HG03103 (cell line): ENCODE data around the gene WNT4.
"Not testable (repeated sequence)": the region's sequence is repeated elsewhere in the genome, so short reads cannot be mapped to it uniquely, and the experiment has no call there.

Experiments used
- ATAC-seq: cut with Tn5 transposase; IDR thresholded peaks from one replicate; pipeline ENCODE4 v1.9.1; 2021; ENCODE audit warnings: low read depth; ENCODE audit not compliant: unreplicated experiment

The WNT4 gene

DNA sequence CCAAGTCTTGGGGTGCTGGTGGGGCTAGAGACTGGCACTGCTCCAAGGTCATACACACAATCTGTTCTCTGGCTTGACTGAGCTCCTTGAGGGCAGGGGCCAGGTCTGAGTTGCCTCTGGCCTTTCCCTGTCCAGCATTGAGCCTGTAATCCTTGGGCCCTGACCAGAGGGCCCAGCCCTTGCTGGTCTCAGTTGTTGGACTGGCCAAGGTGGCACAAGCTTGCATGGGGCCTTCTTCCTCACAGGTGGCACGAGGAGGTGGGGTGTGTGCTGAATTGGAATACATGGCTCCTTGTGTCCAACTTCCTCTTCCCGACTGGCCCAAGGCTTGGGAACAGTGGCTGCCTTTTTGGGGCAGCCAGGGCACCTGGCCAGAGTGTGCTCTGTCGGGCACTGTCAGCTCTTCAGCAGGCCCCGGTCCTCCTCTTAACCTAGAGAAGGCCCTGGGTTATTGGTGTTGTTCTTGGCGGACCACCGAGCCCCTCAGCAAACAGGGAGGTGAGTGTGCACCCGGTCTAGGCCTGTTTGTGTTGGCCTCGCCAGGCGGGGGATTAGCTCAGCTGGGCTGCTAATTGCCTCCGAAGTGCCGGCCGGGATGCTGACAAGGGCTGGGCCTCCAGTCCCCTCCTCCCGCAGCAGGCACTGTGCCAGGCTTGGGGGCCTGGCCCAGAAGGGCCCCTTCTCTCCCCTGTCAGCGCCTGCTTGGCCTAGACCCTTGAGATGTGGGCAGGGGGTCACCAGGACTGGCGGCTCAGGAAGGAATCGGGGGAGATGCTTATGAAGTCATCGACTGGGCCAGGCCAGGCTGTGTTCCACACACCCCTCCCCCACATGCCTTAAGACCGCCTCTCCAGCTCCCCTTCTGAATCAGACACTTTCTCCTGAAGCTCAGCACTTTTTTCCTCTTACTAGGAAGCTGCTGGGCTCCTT lies 28.5 kb downstream of the WNT4 start:
- ATAC-seq: no peak

DNA sequence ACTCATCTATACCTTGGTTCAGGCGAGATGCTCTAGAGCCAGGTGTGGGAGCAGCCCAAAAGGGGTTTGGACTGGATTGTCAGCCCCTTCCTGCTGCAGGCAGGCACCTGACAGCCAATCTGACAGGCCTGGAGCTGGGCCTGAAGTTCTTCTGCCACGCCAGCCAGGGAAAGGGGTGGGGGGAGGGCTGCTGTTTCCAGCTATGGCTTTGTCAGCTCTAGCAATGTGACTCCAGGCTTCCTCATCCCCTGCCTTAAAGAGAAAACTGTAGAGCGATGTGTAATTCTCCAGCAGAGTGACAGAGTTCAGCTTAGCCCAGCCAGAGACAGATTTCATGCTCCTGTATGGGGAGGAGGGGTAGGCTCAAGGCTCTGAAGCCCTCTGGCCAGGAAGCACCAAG lies 30.3 kb downstream of the WNT4 start:
- ATAC-seq: no peak

DNA sequence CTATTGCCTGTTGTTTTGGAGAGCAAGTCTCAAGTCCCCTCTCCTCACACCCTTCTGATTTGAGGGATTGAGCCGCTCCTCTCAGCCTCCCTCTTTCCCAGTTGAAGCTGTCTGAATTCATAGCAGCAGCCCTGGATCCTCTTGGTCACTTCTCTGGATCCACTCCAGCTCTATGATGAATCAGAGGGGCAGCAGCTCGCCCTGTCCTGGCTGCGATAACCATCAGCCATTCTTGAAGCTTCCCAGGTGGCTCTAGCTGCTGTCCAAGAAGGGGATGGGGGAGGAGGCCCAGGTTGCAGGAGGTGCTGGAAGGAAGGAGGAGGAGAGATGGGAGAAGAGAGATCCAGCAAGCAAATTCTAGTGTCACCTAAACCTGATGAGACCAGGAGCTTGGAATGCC lies 31.3 kb downstream of the WNT4 start:
- ATAC-seq: no peak

DNA sequence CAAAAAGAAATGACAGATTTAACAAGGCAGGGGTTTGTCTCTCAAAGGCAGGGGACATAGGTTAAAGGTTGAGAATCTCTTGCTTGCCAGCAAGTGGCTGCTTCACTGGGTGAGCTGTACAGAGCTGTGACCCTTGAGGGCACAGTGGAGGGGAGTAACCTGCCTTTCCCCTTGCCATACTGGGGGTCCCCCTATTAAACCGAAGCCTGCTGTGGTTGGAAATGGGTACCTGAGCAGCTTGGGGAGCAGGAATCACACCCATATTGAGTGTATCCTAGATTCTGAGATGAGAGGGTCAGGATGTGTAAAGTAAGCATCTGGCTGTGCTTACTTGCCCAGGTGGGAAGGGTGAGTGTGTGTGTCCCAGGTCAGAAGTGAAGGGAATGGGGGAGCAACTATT lies 31.8 kb downstream of the WNT4 start:
- no peak for ATAC-seq

DNA sequence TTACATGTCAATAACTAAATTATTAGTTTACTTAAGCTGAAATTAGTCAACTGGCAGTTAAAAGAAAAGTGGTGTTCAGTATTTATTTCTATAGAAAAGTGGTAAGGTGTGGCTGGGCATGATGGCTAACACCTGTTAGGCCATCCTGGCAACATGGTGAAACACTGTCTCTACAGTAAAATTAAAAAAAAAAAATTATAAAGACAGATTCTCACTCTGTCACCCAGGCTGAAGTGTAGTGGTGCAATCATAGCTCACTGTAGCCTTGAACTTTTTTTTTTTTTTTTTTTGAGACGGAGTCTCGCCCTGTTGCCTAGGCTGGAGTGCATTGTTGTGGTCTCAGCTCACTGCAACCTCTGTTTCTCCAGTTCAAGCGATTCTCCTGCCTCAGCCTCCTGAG lies 32.9 kb downstream of the WNT4 start:
- no peak for ATAC-seq

DNA sequence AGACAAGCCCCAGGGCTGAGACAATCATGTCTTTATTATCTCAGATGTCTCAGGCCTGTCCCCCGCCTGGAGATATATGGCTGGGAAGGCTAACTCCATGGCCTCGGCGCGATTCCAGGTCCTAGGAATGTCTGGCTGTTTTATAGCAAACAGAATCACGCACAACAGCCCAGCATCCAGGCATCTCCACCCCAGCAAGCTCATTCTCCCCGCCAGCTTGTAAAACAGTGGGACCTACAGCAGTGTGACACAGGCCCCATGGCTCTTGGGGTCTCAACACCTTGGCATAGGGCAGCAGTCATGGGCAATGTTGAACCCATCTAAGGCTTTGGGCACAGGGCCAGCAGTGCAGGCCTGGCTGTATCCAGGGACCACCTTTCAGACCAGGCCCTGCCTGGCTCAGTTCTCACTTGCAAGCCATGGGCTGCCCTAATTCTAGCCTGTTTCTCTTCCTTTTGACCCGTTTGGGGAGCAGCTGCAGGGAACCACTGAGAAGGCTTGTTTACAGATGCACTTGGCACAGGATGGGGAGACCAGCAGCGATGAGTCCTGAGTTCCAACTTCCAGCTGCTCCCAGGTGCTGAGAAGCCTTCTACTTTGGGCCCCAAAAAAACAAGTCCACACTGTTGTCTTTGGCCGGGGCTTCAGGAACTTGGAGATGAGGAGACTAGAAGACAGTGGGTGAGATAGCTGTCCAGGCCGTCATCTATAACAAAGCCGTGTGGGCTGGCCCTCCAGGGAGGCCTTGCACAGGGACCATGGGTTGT lies 34.4 kb downstream of the WNT4 start:
- ATAC-seq: no peak

DNA sequence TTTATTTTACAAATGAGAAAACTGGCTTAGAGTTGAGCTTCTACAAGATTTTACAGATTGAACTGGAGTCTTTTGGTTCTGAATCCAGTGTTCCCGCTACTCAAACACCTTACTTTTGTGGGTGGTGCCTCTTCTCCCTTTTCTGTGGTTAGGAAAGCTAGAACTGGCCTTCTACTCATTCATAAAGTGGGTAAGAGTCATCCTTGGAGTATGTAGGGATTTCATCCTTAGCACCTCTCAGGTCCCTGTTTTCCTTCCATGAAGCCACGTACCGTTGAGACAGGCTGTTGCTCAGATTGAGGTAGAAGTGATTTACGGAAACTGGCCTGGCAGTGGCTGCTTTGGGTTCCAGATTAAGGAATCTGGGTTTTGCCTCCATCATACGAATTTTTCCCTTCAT lies 35.8 kb downstream of the WNT4 start:
- no peak for ATAC-seq

DNA sequence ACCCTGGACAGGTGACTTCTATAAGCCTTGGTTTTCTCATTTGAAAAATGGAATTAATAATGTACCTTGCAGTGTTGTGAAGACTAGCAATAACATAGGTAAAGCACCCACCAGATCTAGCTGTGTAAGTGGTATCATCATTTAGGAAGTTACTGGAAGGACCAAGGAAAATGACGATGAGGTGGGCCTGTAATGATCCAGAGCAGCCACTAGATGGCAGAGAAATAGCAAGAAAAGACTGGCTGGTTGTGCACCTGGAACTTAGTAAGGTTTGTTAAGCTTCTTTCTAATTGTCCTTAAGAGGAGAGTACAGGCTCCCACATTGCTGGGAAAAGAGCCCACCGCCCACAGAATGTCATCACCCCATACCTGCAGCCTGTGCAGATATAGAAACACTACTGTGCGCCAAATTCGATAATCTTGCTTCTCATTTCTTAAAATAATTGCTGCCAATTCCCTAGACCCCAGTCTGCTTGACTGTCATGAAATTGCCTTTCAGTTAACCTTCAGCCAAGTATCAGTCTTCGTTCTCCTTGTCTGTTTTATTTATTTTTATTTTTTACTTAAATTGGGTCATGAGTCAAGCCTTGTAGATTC lies 37.2 kb downstream of the WNT4 start:
- no peak for ATAC-seq

DNA sequence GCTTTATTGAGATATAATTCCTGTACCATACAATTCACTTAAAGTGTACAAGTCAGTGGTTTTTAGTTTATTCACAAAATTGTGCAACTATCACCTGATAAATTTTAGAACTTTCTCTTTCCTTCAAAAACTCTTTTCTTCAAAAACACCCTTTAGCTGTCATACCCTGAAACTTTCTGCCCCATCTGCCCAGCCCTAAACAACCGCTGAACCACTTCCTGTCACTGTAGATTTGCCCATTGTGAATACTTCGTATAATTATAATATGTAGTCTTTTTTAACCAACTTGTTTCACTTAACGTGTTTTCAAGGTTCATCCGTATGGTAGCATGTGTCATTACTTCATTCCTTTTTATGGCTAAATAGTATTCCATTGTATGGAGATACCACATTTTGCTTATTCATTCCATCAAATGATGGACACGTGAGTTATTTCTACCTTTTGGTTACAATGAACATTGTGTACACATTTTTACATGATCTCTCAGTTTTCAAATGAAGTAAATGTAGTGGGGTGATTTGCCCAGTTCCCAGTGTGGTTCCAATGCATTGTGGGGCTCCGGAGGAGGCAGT lies 37.9 kb downstream of the WNT4 start:
- no peak for ATAC-seq

DNA sequence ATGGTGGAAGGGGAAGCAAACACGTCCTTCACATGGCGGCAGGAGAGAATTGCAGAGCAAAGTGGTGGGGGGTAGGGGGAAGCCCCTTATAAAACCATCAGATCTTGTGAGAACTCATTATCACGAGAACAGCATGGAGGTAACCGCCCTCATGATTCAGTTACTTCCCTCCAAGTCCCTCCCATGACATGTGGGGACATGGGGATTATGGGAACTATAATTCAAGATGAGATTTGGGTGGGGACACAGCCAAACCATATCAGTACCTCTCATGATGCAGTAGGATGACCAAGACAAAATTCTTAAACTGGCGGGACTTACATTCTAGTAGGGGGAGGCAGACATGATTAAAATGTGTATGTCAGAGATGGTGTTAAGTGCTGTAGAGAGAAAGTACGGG lies 38.8 kb downstream of the WNT4 start:
- ATAC-seq: no peak

DNA sequence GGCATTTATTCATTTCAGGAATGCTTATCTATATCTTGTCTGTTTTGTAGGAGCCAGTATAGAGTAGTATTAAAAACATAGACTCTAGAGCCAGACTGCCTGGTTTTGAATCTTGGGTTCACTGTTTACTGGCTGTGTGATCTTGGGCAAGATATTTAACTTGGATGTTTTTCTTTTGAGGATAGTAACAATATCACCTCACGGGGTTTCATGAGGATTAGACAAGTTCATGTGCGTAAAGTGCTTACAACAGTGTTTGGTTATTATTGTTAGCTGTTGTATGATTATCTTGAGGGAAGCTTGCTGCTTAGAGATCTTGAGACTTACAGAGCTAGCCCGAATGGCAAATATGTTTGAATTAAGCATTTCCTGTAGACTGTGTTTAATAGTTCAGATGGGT lies 40.2 kb downstream of the WNT4 start:
- no peak for ATAC-seq

DNA sequence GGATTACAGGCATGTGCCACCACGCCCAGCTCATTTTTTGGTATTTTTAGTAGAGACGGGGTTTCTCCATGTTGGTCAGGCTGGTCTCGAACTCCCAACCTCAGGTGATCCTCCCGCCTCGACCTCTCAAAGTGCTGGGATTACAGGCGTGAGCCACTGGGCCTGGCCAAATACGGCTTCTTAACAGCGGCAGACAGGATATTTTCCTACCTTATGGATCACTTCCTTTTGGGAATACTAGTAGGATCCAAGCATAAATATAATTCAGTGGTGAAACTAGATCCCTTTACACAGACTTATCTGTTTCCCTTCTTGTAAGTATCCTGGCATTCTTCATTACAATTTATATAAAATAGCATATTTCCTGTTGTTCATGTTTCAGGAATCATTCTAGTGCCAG lies 40.9 kb downstream of the WNT4 start:
- ATAC-seq: no peak

DNA sequence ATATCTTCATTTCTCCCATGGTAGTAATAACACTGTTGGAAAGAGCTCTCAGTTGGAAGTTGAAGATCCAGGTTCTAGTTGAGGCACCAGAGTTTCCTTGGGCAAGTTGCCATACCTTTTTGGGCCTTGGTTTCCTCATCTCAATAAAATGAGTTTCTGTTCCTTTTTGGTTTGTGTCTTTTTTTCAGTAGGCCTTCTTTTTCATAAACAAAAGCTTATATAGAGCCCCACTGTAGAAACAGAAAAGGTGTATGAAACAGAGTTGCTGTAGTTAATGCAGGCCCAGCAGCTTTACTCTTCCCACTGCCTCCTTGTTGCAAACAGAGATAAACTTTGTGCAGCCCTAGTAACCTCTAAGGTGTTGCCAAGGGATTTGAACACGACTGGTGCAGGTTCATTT lies 41.7 kb downstream of the WNT4 start:
- ATAC-seq: no peak

DNA sequence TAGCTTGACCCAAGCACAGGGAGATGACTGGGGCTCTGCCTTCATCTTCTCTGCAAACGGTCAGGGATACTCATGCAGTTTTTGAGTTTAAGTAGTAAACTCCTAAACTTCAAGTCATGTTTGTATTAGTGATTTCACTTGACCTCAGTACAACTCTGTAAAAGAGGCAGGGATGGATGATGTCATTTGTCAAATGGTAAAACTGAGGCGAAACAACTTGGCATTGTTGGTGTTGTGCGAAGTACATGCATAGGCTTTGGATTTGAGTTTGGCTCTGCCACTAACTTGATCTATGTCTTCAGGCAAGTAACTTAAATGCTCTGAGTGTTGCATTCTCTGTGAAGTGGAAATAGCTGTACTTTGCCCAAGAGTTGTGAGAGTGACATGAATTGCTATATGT lies 42.7 kb downstream of the WNT4 start:
- ATAC-seq: no peak

DNA sequence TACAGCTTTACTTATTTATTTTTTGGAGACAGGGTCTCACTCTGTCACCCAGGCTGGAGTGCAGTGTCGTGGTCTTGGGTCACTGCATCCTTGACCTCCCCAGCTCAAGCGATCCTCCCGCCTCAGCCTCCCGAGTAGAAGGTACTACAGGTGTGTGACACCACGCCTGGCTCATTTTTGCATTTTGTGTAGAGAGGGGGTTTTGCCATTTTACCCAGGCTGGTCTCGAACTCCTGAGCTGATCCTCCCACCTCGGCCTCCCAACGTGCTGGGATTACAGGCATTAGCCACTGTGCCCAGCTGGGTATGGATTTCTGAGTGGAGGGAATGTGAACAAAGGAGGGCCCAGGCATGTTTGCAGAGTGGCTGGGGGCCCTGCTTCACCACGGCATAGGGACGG lies 44.1 kb downstream of the WNT4 start:
- ATAC-seq: no peak

DNA sequence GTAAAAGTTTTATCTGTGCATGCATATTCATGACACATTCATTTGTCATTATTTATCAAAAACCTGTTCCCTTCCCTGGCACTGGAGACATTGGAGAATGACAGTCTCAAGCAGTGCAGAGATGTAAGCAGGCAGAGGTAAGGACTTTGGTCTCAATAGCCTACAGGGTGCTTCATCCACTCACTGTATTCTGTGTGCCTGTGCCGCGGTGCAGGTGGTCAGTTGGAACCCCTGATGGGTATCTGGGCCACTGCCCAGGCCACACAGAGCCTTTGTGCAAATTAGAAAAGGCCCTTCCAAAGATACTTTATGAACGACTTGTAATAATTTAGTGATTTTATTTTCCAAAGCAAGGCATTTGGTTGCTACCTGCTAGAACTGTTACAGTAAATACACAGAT lies 46.4 kb downstream of the WNT4 start:
- ATAC-seq: no peak

DNA sequence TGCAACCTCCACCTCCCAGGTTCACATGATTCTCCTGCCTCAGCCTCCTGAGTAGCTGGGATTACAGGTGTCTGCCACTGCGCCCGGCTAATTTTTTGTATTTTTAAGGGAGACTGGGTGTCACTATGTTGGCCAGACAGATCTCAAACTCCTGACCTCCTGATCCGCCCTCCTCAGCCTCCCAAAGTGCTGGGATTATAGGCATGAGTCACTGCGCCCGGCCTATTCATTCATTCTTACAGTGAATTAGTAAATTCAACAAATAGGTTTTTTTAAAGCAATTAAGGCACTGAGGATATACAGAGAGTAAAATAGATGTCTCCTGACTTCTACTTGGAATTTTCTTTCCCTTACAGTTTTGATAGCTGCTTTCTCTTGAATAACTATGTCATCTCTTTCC lies 46.9 kb downstream of the WNT4 start:
- ATAC-seq: no peak

DNA sequence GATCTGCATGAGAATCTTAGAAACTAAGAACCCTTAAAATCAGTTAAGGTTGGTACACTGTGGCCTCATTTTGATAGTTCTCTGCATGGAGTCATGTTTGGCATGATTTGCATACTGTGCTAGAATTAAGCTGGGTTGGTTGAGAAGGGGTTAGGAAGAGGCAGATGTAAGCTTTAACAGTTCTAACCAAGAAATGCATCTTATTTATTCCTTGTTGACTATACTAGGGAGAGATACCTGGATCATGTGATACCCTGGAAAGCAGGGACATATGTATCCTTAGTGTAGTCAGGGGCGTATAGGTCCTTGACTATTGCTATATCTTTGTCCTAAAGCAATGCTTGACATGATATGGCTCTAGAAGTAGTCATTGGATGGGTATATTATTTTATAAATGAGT lies 49.4 kb downstream of the WNT4 start:
- ATAC-seq: no peak

DNA sequence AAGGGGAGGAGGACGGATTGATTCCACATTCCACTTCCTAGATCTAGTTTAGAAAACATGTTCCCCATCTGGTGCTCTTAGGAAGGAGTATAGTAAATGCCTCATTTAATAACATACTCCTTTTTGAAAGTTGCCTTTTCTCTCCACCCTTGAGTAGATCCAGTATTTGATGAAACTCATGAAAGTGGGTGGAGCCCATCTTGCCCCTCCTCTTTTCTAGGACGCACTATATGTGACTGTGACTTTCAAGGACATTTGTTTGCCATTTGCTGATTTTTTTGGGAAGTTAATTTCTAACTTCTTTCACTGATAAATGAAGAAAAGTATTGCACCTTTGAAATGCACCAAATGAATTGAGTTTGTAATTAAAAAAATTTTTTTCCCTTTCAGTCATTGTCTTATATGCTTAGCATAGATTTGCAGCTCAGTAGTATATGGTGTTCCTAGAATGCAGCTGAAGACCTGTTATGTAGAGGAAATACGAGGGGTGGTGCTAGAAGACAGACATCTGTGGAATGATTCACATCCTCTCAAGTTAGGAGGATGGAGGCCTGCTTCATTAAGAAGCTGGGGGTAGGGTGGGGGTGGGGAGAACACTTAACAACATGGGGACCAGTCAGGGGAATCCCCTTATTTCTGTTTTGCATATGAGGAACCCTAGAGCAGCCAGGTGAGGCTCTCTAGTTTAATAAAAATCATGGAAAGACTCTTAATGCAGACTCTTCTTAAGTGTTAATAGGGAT lies 50.7 kb downstream of the WNT4 start:
- ATAC-seq: not testable (repeated sequence)

DNA sequence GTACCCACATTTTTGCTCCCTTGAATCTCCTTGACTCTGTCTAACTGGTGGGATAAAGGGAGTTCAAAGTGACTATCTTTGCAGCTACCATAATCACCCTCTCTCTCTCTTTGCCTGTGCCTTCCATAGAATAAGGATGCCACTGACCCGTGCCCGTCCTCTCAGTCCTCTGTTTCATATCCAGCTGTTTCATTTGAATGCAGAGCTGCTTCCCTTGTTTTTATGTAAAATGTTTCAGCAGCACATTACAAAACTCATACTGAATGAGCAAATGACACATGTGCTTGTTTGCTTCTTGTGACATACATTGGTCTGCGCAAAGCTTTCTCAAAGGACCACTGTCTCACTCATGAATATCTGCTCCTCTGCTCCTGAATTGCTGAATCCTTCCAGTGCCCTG lies 52.0 kb downstream of the WNT4 start:
- ATAC-seq: no peak

DNA sequence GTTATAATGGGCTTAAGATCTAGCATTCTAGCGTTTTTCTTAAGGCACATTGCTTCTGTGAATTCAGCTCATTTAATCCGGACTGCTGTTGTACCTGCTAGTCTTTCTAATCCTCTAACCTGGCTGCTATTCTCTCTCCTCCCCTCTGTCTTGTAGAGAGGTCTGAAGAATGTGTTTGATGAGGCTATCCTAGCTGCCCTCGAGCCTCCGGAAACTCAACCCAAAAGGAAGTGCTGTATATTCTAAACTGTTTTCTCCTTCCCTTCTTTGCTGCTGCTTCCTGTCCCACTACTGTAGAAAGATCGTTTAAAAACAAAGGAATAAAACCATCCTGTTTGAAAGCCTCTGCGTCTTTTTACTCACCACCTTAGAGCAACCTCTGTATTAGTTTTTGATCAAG lies 53.1 kb downstream of the WNT4 start:
- ATAC-seq: no peak
